Measurements from ENCODE around the gene IQGAP3. TPM values are rescaled to one million over a fixed set of nuclear protein-coding genes. Genes with fewer than 3 reads are reported as not detected.

IQGAP3 gene
- total RNA-seq, 1 donor from 2014 or later, result 0.36 TPM

GRCh38 chr1:156598731-156599432, 26.5 kb upstream of the IQGAP3 start:
- peaks cover 30% of the 10 kb centered on the region for H3K4me1 ChIP-seq
- intact Hi-C loops (cut with micrococcal nuclease), result no loop called here
- no peak overlapping the region for H3K4me3 ChIP-seq
- no peaks in the 10 kb centered on the region for H3K9me3 ChIP-seq (replicated peaks)
- no peaks in the 10 kb centered on the region for H3K27me3 ChIP-seq (ENCODE audit: low read depth)
- H3K27ac ChIP-seq (replicated peaks), result no peak overlapping the region
- no peak for DNase-seq
- peaks cover 43% of the 10 kb centered on the region for H3K36me3 ChIP-seq
- no peak for TF ChIP-seq CTCF (IDR thresholded peaks at IDR 0.05; ENCODE audit: borderline replicate concordance)

GRCh38 chr1:156598125-156598524, 25.8 kb upstream of the IQGAP3 start:
- Histone ChIP-seq H3K36me3 (peaks cover 48% of the 10 kb centered on the region), H3K4me3 (no peak overlapping the region), H3K27ac (replicated peaks) (no peak overlapping the region), H3K4me1 (peaks cover 30% of the 10 kb centered on the region), H3K9me3 (replicated peaks) (no peaks in the 10 kb centered on the region), H3K27me3 (ENCODE audit: low read depth) (no peaks in the 10 kb centered on the region)
- no peak for TF ChIP-seq CTCF (IDR thresholded peaks at IDR 0.05; ENCODE audit: borderline replicate concordance)
- no peak for DNase-seq
- intact Hi-C loops (cut with micrococcal nuclease), result no loop called here

- intact Hi-C loops (cut with micrococcal nuclease), result no loop called here
- Histone ChIP-seq H3K4me1 (peaks cover 27% of the 10 kb centered on the region), H3K4me3 (no peak overlapping the region), H3K36me3 (peaks cover 53% of the 10 kb centered on the region), H3K27ac (replicated peaks) (no peak overlapping the region), H3K9me3 (replicated peaks) (no peaks in the 10 kb centered on the region), H3K27me3 (ENCODE audit: low read depth) (no peaks in the 10 kb centered on the region)
- TF ChIP-seq CTCF (IDR thresholded peaks at IDR 0.05; ENCODE audit: borderline replicate concordance), result no peak
- no peak for DNase-seq
These were observed 24.1 kb upstream of the IQGAP3 start for GRCh38 chr1:156596426-156596825.

GRCh38 chr1:156595016-156595415, 22.7 kb upstream of the IQGAP3 start:
- H3K36me3 ChIP-seq, result peaks cover 53% of the 10 kb centered on the region

GRCh38 chr1:156594190-156594589, 21.8 kb upstream of the IQGAP3 start:
- intact Hi-C loops (cut with micrococcal nuclease), result no loop called here
- DNase-seq, result no peak
- no peak for TF ChIP-seq CTCF (IDR thresholded peaks at IDR 0.05; ENCODE audit: borderline replicate concordance)
- H3K9me3 ChIP-seq (replicated peaks), result no peaks in the 10 kb centered on the region
- peaks cover 21% of the 10 kb centered on the region for H3K4me1 ChIP-seq
- H3K4me3 ChIP-seq, result no peak overlapping the region
- peaks cover 53% of the 10 kb centered on the region for H3K36me3 ChIP-seq
- no peak overlapping the region for H3K27ac ChIP-seq (replicated peaks)
- no peaks in the 10 kb centered on the region for H3K27me3 ChIP-seq (ENCODE audit: low read depth)

More at GRCh38 chr1:156595016-156595415, 22.7 kb upstream of the IQGAP3 start:
- intact Hi-C loops (cut with micrococcal nuclease), result no loop called here
- no peak overlapping the region for H3K4me3 ChIP-seq
- DNase-seq, result no peak
- no peak for TF ChIP-seq CTCF (IDR thresholded peaks at IDR 0.05; ENCODE audit: borderline replicate concordance)
- H3K9me3 ChIP-seq (replicated peaks), result no peaks in the 10 kb centered on the region
- no peaks in the 10 kb centered on the region for H3K27me3 ChIP-seq (ENCODE audit: low read depth)
- H3K27ac ChIP-seq (replicated peaks), result no peak overlapping the region
- peaks cover 21% of the 10 kb centered on the region for H3K4me1 ChIP-seq

Data from left ventricle myocardium inferior (tissue), 1 donor.